Stimulated activated CD4-positive, alpha-beta T cell treated with anti-CD3 and anti-CD28 coated beads, Interleukin-12 subunit alpha, Interleukin-12 subunit beta, amount 100 ng/mL, for 4 hours (primary cell): Measurements from ENCODE around the gene CENPB.
"Not testable (repeated sequence)": the region's sequence is repeated elsewhere in the genome, so short reads cannot be mapped to it uniquely, and the experiment has no call there.

ENCODE experiments used
- DNase-seq: peaks from one replicate; pipeline ENCODE4 v3.0.0-alpha.2; 2020

Gene CENPB

DNA sequence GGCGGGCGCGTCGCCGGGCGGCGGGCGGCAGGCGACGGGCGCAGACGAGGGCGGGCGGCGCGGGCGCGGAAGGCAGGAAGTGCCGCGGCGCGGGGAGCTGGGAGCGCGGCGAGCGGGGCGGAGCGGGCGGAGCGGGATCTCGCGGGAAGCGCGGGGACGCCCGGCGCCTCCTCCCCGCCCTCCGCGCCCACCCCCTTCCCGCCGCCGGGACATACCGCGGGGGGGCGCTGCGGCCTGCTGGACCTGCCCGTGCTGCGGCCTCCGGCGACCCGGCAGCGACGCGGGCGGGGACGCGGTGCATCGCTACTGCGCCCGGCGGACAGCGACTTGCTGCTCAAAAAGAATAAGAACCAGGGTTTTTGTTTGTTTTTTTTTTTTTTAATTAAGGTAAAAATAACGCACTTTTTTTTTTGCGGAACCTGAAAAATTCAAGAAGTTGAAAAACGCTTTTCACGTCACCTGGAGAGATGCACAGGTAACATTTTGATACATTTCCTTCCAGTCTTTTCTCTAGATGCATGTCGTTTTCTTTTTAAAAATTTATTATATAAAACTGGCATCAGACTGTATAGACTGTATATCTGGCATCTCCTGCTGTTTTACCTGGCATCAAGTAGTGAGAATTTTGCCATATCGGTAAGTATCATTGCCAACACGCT is at the start of gene CENPB:
Gene CENPB, minus strand, starts transcription at position 76 of the 659 bp plus-strand sequence. CDS start 257 bp downstream, outside the sequence.
- peak; percentile 93 for DNase-seq

GRCh38 chr20:3836132-3836531 is 49.6 kb upstream of the CENPB start:
- DNase-seq, result no peak

- DNase-seq, result not testable (repeated sequence)
Measured at GRCh38 chr20:3829891-3830290, 43.4 kb upstream of the CENPB start.

DNA sequence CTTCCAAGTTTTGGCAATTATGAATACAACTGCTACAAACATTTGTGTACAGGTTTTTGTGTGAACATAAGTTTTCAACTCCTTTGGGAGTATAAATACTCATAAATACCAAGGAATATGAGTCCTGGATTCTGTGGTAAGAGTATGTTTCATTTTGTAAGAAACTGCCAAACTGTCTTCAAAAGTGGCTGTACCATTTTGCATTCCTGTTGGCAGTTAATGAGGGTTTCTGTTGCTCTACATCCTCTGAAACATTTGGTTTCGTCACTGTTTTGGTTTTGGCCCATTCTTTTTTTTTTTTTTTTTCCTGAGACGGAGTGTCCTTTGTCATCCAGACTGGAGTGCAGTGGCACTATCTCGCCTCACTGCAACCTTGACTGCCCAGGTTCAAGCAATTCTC is 42.3 kb upstream of the CENPB start:
- DNase-seq, result no peak

DNA sequence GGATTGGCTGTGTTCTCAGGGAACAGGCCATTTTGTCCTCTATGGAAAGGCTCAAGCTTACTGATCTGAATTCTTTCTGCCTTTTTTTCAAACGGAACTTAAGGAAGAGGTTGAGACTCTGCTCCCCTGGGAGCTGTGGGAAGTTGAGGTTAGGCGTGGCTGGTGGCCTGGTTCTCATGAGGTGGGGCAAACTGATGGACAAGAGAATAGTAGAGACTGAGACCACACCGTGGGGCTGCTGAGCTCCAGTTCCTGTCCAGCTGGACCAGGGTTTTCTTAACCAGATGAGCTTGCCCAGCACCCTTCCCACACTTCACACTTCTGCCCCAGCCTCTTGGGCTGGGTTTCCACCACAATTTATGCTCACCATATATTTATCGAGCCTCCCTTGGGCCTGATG is 39.9 kb upstream of the CENPB start:
- no peak for DNase-seq

DNA sequence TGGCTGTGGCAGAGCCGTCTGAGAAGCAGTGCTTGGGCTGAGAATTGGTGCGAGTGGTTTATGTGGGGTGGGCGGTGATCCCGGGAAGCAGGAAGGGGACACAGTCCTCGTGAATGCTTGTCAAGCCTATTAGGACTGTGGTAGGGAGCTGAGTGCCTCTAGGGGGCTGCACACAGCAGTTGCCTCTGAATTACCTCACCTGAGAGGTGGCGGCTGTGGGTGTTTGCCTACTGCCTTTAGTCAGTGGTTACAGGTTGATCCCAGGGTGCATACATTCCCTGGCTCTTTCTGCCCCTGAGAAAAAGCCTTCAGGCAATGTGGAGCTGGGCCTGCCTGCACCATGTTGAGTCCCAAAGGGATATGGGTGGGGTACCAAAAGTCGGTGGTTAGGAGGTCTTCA is 39.0 kb upstream of the CENPB start:
- DNase-seq, result no peak

- DNase-seq, result no peak
Measured at GRCh38 chr20:3823881-3824280, 37.3 kb upstream of the CENPB start.

- no peak for DNase-seq
Measured at GRCh38 chr20:3821996-3822395, 35.5 kb upstream of the CENPB start.

DNA sequence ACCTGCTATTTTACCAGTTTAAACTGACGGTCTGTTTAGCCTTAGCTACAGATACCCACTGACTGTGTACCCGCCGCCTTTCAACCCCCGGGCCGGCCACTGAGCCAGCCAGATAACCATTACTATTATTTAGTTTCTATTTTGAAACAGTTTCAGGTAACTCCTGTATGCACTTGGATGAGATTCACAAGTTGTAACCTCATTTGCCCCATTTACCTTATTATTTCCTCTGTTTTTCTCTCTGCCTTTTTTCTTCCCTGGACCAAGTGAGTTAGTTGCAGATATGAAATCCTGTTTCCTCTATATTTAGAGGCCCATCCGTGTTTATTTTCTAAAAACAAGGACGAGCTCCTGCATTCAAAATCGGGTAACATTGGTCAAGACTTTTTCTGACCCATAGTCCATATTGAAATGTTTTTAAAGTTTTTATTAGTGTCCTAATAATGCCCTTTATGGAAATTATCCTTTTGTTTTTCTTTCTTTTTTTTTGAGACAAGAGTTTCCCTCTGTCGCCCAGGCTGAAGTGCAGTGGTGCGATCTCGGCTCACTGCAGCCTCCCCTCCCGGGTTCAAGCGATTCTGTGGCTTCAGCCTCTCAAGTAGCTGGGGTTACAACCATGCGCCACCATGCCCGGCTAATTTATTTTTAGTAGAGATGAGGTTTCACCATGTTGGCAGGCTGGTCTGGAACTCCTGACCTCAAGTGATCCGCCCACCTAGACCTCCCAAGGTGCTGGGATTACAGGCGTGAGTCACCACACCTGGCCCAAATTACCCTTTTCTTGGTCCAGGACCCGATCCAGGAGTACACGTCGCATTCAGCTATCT is 34.6 kb upstream of the CENPB start:
- DNase-seq, result no peak

DNA sequence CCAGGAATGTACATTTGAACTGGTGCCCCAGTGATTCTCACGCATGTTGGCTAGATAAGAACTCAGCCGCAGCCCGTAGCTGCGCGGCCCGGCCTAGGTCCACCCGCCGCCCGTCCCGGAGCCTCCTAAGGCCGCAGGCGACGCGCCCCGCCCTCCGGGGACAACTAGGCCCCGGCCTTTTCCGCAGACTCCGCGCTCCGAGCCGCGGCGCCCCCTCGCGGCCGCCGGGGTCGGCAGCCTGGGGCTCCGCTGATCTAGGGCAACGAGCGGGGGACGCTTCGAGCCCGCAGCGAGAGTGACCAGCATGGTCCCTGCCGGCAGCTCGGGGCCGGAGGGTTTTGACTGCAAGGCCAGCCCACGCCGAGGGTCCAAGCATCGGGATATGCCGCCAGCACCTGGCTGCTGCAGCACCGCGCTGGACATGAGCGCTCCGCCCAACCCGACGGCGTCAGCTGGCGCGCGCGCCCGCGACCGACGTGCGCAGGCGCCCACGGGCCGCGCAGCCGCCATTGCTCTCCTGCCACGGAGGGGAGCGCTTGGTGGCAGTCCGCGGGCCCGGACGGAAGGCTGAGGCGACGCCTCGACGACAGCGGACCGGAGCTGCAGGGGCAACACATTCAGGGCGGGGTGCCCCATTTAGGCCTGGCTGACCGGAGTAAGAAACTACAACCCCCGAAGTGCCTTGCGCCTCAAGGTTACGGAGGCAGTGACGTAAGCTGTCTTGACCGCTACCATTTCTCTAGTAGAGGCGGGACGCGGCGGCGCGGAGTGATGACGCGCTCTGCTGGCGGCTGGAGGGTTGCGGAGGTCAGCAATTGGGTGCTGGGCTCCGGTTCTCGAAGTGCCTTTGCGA is 33.7 kb upstream of the CENPB start, which contains the start of gene AP5S1:
Gene AP5S1, plus strand, starts transcription at position 500 of the 853 bp plus-strand sequence. CDS start 1,571 bp downstream, outside the sequence.
- DNase-seq, result peak; percentile 82

DNA sequence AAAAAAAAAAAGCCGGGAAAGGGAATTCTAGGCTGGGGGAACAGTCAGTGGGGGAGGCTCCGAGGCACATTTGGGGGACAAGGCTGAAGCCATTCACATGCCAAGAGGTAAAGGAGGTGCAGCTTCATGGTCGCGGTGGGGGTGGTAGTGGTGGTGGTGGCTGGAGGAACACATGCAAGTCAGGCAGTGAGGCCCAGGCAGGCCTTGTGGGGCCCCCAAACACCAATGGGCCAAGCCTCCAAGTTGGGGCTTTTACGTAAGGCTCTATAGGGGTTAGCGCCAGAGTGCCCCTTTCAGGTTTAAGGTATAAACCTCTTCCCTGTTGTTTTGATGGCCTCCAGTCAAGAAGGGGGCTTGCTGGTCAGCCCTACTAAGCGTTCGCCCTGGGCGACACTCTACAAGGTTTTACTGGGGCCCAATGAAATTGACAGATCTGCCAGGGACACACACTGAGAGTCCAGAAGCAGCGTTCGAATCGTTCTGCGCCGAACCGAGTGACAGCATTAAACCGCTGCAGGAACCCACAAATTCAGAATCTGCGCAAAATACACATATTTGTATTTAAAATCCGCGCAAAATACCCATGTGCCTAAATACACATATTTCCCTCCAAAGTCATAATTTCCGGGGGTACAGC is 33.0 kb upstream of the CENPB start:
- no peak for DNase-seq

DNA sequence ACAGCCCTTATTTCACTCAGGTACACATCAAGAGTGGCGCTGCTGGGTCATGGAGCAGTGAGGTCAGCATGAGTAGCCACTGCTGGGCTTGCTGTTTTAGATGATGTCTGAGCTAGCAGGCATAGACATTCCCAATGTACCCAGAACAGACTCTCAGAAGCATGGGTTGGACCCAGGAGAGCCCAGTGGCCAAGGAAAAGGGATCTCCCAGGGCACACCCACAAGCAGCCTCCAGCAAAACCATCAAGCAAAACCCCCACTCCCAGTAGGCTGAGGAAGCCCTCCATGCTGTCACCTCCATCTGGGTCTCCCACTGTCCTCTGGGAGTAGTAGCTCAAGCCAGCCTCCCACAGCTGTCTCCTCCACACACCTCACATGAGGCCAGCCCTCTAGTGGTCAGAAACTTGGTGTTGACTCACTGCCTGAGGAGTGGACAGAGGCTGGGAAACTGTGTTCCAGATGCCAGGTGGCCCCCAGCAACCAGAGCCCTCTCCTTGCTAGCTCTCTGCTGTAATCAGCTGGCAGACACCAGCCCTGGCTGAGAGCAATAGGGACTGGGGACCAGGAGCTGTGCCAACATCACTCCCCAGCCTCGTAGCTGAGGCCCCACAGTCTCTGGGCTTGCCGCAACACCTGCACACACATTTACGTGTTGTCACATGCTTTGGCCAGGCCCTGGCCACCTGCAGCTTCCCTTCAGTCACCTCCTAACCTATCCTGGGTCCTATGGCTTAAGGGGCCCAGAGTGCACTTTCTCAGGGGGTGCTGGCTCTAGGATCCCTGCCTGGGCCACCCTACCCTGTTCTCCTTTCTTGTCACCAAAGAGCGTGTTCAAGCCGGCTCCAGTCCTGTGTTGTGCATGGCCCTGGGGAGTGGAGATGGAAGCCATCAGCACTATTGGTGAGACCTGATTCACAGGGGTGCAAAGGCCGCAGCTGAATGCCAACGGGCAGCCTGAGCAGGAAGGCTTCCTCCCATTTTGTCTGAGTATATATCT is 31.9 kb upstream of the CENPB start:
- no peak for DNase-seq

GRCh38 chr20:3815703-3816315 is 29.3 kb upstream of the CENPB start:
- no peak for DNase-seq

DNA sequence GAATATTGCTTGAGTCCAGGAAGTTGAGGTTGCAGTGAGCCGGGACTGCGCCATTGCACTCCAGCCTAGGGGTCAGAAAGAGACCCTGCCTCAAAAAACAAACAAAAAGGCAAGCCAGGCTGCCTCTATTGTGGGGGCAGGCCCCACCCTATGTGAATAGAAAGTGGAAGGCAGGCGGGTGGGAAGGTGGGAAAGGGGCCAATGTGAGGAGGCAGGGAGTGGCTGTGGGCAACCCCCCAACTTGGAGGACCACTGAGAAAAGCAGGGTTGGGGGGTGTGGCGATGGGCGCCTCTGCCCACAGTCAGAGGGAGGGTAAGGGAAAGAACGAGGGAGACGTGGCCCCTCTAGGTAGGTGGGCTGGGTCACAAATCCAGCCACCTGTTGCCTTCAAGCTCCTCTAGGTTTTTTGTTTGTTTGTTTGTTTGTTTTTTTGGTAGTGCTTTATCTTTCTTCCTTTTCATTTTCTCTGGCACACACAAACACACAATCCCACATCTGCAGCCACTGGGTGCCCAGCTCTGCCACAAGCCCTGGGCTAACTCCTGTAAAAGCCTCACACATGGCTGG is 28.5 kb upstream of the CENPB start:
- no peak for DNase-seq

- DNase-seq, result no peak
Measured at GRCh38 chr20:3813848-3814581, 27.5 kb upstream of the CENPB start.

- no peak for DNase-seq
Measured at GRCh38 chr20:3812975-3813847, 26.7 kb upstream of the CENPB start.

GRCh38 chr20:3812259-3812681 is 25.7 kb upstream of the CENPB start:
- no peak for DNase-seq

DNA sequence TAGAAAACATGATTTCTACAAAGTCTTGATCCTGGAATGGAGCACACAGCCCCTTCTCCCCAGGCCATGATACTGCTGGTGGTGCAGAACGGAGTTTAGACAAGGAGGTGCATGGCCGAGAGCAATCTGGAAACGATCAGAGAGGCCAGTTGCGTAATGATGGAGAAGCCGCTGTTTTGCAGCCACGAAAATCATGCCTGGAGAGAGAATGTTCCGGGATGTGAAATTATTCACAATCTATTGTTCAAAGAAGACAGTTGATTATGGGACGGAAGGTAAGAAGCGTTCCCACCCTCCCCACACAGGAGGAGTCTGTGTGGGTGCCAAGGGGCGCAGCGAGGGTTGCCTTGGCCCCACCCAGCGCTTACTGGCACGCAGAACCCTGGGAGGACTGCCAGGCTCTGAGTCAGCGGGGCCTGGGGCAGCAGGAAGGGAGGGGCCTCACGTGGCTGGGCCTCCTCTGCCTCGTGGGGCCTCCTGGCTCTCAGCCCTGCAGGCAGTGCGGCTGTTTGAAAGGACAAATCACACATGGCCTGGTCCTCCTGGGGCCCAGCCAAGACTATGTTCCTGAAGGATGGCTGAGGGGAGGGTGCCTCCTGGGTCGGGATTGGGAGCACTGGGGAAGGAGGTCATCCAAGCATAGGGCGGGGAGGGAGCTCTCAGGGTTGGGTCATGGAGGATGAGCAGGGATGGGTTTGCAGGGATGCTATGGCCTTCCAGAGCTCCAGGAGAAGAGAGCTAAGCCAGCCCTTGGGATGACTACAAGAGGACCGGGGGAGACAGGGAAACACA is 25.1 kb upstream of the CENPB start:
- DNase-seq, result peak; percentile 91
